Prostate gland (tissue), 2 donors: ENCODE results near the gene SLC22A17. TPM values are rescaled to one million over a fixed set of nuclear protein-coding genes. Genes with fewer than 3 reads are reported as not detected.
A peak's percentile ranks its signal among the peaks of the same experiment; 100 is the strongest.

Experiments
- DNase-seq: peaks from one replicate; pipeline ENCODE4 v3.0.0-alpha.2; 2019; ENCODE audit warnings: low spot score
- H3K27ac ChIP-seq, 2 donors: fragments of 200-600 bp; sonication (generic); 2 replicates each; pipeline ENCODE4 v1.5.1; 2017 to 2019
- H3K27me3 ChIP-seq: fragments of 200-600 bp; sonication (generic); replicated peaks from 2 replicates; pipeline ENCODE4 v1.5.1; 2019; ENCODE audit not compliant: insufficient read depth
- H3K36me3 ChIP-seq, 2 donors: fragments of 200-600 bp; sonication (generic); 1 replicate in 1 of 2; 2 replicates in 1 of 2; pipeline versions ENCODE4 v1.5.1 to v1.8.1; 2017 to 2019
- H3K4me1 ChIP-seq: fragments of 200-600 bp; sonication (generic); replicated peaks from 2 replicates; pipeline ENCODE4 v1.5.1; 2019
- H3K4me3 ChIP-seq, 2 donors: fragments of 200-600 bp; sonication (generic); 2 replicates each; pipeline ENCODE4 v1.5.1; 2017 to 2019
- H3K9me3 ChIP-seq: fragments of 200-600 bp; sonication (generic); 2 replicates; pipeline ENCODE4 v1.5.1; 2017
- POLR2A ChIP-seq: fragments of 450-650 bp; IDR thresholded peaks from one replicate; pipeline ENCODE4 v1.6.1; 2016; ENCODE audit warnings: antibody characterized with exemption, mild to moderate bottlenecking
- POLR2AphosphoS5 ChIP-seq: sonication (generic); formaldehyde crosslinking; IDR thresholded peaks from one replicate; pipeline ENCODE4 v1.6.1; 2017; ENCODE audit warnings: antibody characterized with exemption
- WGBS: methylation state at CpG from one replicate; pipeline ENCODE4 v1.1.5; 2018; 5-methylcytosine and 5-hydroxymethylcytosine counted together
- intact Hi-C: fragments of 100-400 bp; cut with DNase I; formaldehyde crosslinking; loops from one replicate; pipeline ENCODE4 v1.14.2; 2022
- total RNA-seq, 2 donors: library from RNA; depleted of rRNA; stranded (reverse); fragments of >200 nt; gene quantifications; one replicate each; pipeline ENCODE4 v1.1.0, GENCODE V29; 2016
- TF ChIP-seq, protein P1 (sequence below), 4 experiments: fragments of 200-600 bp in 2 of 4; fragments of 450-650 bp in 2 of 4; sonication (generic) in 2 of 4; IDR thresholded peaks; 1 replicate in 3 of 4; 2 replicates in 1 of 4; pipeline ENCODE4 v1.5.1; 2016 to 2019; ENCODE audit warnings: antibody characterized with exemption in 4 of 4, mild to moderate bottlenecking in 2 of 4, moderate library complexity in 2 of 4

The SLC22A17 gene
- total RNA-seq, 2 donors from 2014 or later, result 207 to 351 TPM

DNA sequence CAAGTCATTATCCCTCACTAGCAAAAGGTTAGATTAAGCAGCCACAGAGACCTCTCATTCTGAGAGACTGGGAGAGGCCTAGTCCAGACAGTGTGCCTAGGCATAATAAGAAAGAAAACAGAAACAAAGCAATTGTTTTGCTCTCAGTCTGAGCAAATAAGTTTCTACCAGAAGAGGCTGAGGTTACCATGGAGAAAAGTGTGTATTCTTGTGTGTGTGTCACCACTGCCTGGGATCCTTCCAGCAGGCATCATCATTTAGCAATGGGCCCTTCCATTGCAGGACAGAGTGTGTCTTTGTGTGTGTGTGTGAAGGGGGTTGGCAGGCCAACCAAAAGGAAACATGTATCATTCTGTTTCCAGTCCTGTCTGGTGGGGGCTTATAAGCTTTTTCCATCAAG lies 8.6 kb upstream of the SLC22A17 start:
- intact Hi-C loops, result no loop called here
- Histone ChIP-seq H3K9me3 (no peaks in the 10 kb centered on the region), H3K4me1 (peaks cover 10% of the 10 kb centered on the region), H3K27ac (peak overlapping the region; percentile 2 to 50), H3K4me3 (no peak overlapping the region), H3K36me3 (peaks cover 0 to 5% of the 10 kb centered on the region in 2 donors), H3K27me3 (no peaks in the 10 kb centered on the region)
- TF ChIP-seq, protein P1, sequence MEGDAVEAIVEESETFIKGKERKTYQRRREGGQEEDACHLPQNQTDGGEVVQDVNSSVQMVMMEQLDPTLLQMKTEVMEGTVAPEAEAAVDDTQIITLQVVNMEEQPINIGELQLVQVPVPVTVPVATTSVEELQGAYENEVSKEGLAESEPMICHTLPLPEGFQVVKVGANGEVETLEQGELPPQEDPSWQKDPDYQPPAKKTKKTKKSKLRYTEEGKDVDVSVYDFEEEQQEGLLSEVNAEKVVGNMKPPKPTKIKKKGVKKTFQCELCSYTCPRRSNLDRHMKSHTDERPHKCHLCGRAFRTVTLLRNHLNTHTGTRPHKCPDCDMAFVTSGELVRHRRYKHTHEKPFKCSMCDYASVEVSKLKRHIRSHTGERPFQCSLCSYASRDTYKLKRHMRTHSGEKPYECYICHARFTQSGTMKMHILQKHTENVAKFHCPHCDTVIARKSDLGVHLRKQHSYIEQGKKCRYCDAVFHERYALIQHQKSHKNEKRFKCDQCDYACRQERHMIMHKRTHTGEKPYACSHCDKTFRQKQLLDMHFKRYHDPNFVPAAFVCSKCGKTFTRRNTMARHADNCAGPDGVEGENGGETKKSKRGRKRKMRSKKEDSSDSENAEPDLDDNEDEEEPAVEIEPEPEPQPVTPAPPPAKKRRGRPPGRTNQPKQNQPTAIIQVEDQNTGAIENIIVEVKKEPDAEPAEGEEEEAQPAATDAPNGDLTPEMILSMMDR (IDR thresholded peaks at IDR 0.05), result no peak
- TF ChIP-seq POLR2AphosphoS5 (no peak), POLR2A (no peak)
- DNase-seq, result no peak

- Histone ChIP-seq H3K4me3 (no peak overlapping the region), H3K36me3 (peaks cover 0 to 5% of the 10 kb centered on the region in 2 donors), H3K4me1 (peaks cover 10% of the 10 kb centered on the region), H3K27me3 (no peaks in the 10 kb centered on the region), H3K27ac (peak overlapping the region; percentile 2 to 50), H3K9me3 (no peaks in the 10 kb centered on the region)
- TF ChIP-seq, protein P1 (IDR thresholded peaks at IDR 0.05), result peak in 2 of 4 experiments; percentile 17 to 22
- no peak for TF ChIP-seq POLR2AphosphoS5
- no peak for TF ChIP-seq POLR2A
- no peak for DNase-seq
- 76% methylated on average over 11 of the region's 11 CpGs for WGBS
- intact Hi-C loops, result no loop called here
Measured at GRCh38 chr14:23360496-23360895, 7.8 kb upstream of the SLC22A17 start.

GRCh38 chr14:23359722-23360447 lies 7.2 kb upstream of the SLC22A17 start:
- H3K9me3 ChIP-seq, result no peaks in the 10 kb centered on the region
- no peak for DNase-seq
- H3K27me3 ChIP-seq, result no peaks in the 10 kb centered on the region
- peak overlapping the region; percentile 2 to 50 for H3K27ac ChIP-seq
- H3K4me1 ChIP-seq, result peaks cover 10% of the 10 kb centered on the region
- H3K36me3 ChIP-seq, result peaks cover 0 to 5% of the 10 kb centered on the region in 2 donors
- H3K4me3 ChIP-seq, result no peak overlapping the region
- intact Hi-C loops, result no loop called here
- WGBS, result 82% methylated on average over 22 of the region's 22 CpGs
- TF ChIP-seq, protein P1 (IDR thresholded peaks at IDR 0.05), result no peak
- no peak for TF ChIP-seq POLR2AphosphoS5
- TF ChIP-seq POLR2A, result no peak

GRCh38 chr14:23359167-23359626 lies 6.5 kb upstream of the SLC22A17 start:
- DNase-seq, result no peak
- Histone ChIP-seq H3K27ac (peak overlapping the region in 1 of 2 donors; percentile 50), H3K4me3 (no peak overlapping the region), H3K36me3 (peaks cover 0 to 5% of the 10 kb centered on the region in 2 donors), H3K9me3 (no peaks in the 10 kb centered on the region), H3K4me1 (peaks cover 10% of the 10 kb centered on the region), H3K27me3 (no peaks in the 10 kb centered on the region)
- intact Hi-C loops, result no loop called here
- WGBS, result 91% methylated on average over 11 of the region's 11 CpGs
- TF ChIP-seq, protein P1 (IDR thresholded peaks at IDR 0.05), result no peak
- no peak for TF ChIP-seq POLR2AphosphoS5
- no peak for TF ChIP-seq POLR2A
